ENCODE results near the gene DIRAS2. TPM values are rescaled to one million over a fixed set of nuclear protein-coding genes. Genes with fewer than 3 reads are reported as not detected.
A peak's percentile ranks its signal among the peaks of the same experiment; 100 is the strongest.

The DIRAS2 gene, protein sequence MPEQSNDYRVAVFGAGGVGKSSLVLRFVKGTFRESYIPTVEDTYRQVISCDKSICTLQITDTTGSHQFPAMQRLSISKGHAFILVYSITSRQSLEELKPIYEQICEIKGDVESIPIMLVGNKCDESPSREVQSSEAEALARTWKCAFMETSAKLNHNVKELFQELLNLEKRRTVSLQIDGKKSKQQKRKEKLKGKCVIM
- total RNA-seq (under 1 TPM in 4 of 10 donors, not detected in 6; 0.07 to 0.20 (median 0.11) TPM), polyA plus RNA-seq (not detected)
- long read RNA-seq, donor 1, result 0 reads
- long read RNA-seq, donor 2, full-length matches to known transcripts, result 1 of 1 reads
- long read RNA-seq, donor 2, partial matches to known transcripts, result 0 of 1 reads
- long read RNA-seq, donor 2, other reads (novel, unspliced or antisense), result 0 of 1 reads
- long read RNA-seq, donor 3, result 0 reads

DNA sequence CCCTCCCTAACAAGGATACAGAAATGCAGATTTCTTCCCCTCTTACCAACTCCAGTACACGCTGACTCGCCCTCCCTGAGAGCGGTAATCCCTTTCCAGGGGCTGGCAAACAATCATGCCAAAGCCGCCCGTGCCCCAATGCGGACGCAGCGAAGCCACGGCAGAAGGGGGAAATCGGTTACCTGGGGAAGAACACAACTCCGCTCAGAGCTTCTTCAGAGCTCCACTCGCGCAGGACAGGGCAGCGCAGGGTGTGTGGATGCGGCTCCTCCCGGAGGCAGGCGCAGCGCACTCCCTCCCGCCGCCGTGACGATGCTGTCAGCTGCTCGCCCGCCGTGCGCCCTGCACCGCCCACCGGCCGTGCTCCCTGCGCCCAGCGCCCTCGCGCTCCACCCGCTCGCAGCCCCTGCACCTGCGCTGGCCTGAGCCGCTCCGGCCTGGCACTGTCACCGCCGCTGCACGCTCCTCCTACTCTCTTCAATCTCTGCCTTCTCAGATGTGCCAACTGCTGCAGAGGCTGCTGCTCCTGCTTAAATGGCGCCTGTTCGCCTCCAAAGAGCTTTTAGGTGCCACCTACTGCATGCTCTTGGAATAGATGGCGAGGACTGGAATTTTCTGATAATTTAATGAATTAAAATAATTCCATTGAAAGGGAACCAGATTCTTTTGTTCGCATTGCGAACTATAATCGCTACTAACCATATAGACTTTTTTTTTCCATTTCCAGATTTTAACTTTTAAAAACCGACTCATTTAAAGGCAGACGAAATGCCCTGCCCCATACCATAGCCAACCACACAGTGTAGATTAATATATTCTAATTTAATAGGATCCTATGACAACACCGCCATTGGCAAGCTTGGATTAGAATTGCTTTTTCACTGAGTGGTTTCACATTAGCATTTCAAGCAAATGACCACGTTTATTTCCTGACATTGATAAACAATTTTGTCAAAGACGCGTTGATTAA lies at the start of gene DIRAS2:
Gene DIRAS2 (minus strand): TSS at position 255 of the 970 bp plus-strand sequence. CDS start 28,997 bp downstream, outside the sequence.
- Histone ChIP-seq H3K27me3 (peaks cover 0 to 77% (median 50%) of the 10 kb centered on the region in 7 donors), H3K4me1 (peaks cover 0 to 13% (median 0%) of the 10 kb centered on the region in 9 donors), H3K9me3 (no peaks in the 10 kb centered on the region), H3K27ac (no peak within 1 kb of the TSS), H3K4me3 (peak within 1 kb of the TSS in 9 of 10 donors; percentile 22 to 54 (median 47)), H3K36me3 (no peaks in the 10 kb centered on the region)
- peak in 7 of 9 donors; percentile 20 to 51 (median 31) for TF ChIP-seq CTCF (IDR thresholded peaks at IDR 0.05)
- ATAC-seq, result peak; percentile 69 to 93 (median 84)
- DNase-seq, result peak; percentile 16 to 37
- WGBS, 2 donors, result 6 to 7% methylated on average over 53 of the region's 53 CpGs
- intact Hi-C loops (cut with DNase I), result loop anchor here in 1 of 10 donors (10.0 kb wide), 1 partner anchor 498 kb away; no protein-coding TSS in a partner anchor

- H3K9me3 ChIP-seq, result peaks cover 0 to 8% (median 0%) of the 10 kb centered on the region in 11 donors
- WGBS, 2 donors, result 67 to 73% methylated on average over 5 of the region's 5 CpGs
- DNase-seq (no peak), ATAC-seq (no peak)
- no peak overlapping the region for H3K27ac ChIP-seq
- H3K4me1 ChIP-seq, result no peaks in the 10 kb centered on the region
- no peak overlapping the region for H3K4me3 ChIP-seq
- TF ChIP-seq CTCF (IDR thresholded peaks at IDR 0.05), result no peak
- no peaks in the 10 kb centered on the region for H3K36me3 ChIP-seq
- peaks cover 0 to 13% (median 0%) of the 10 kb centered on the region in 7 donors for H3K27me3 ChIP-seq
- intact Hi-C loops (cut with DNase I), result no loop called here
Observed at GRCh38 chr9:90684736-90685135, 42.1 kb upstream of the DIRAS2 start.

DNA sequence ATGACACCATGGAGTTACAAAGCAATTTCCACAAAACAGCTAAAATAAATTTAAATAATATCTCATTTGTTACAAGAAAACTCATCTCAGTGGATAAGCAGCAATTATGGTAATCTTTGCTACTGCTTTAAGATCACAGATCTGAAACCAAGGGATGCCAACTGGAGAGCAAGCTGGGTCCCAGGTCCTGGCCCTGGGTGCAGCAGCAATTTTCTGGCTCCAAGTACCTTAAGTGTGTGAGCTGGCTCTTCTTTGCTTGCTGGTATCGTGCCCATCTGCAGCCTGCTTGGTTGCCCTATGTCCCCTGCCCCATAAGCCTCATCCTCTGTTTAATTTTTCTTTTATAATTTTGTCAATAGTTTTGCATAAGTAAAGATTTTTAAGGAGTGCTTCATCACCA lies 41.5 kb upstream of the DIRAS2 start:
- ATAC-seq, result no peak
- no peak for DNase-seq
- Histone ChIP-seq H3K4me1 (no peaks in the 10 kb centered on the region), H3K27ac (no peak overlapping the region), H3K4me3 (no peak overlapping the region), H3K9me3 (peaks cover 0 to 8% (median 0%) of the 10 kb centered on the region in 11 donors), H3K27me3 (peaks cover 0 to 13% (median 0%) of the 10 kb centered on the region in 7 donors), H3K36me3 (no peaks in the 10 kb centered on the region)
- no peak for TF ChIP-seq CTCF (IDR thresholded peaks at IDR 0.05)
- 80 to 88% methylated on average over 1 of the region's 1 CpG for WGBS, 2 donors
- intact Hi-C loops (cut with DNase I), result no loop called here

GRCh38 chr9:90680534-90680933 lies 37.9 kb upstream of the DIRAS2 start:
- ATAC-seq (no peak), DNase-seq (no peak)
- Histone ChIP-seq H3K9me3 (no peaks in the 10 kb centered on the region), H3K27ac (no peak overlapping the region), H3K27me3 (peaks cover 0 to 13% (median 0%) of the 10 kb centered on the region in 7 donors), H3K4me1 (no peaks in the 10 kb centered on the region), H3K4me3 (no peak overlapping the region), H3K36me3 (no peaks in the 10 kb centered on the region)
- no peak for TF ChIP-seq CTCF (IDR thresholded peaks at IDR 0.05)
- 73 to 78% methylated on average over 6 of the region's 6 CpGs for WGBS, 2 donors
- intact Hi-C loops (cut with DNase I), result no loop called here
